GM19397 (cell line): ENCODE data around the gene CDX2.

Experiments used
- ATAC-seq: cut with Tn5 transposase; IDR thresholded peaks from one replicate; pipeline ENCODE4 v1.9.1; 2021; ENCODE audit warnings: mild to moderate bottlenecking, moderate library complexity; ENCODE audit not compliant: unreplicated experiment

Gene CDX2

GRCh38 chr13:27918918-27919658 lies 50.0 kb downstream of the CDX2 start:
- ATAC-seq = no peak

- ATAC-seq = no peak
Measured at GRCh38 chr13:27918041-27918917, 50.8 kb downstream of the CDX2 start.

GRCh38 chr13:27917121-27917947 lies 51.8 kb downstream of the CDX2 start:
- ATAC-seq = no peak

- ATAC-seq = no peak
Measured at GRCh38 chr13:27915301-27916207, 53.6 kb downstream of the CDX2 start.

GRCh38 chr13:27913160-27913559 lies 56.0 kb downstream of the CDX2 start:
- ATAC-seq = no peak

- ATAC-seq = no peak
Measured at GRCh38 chr13:27911521-27911920, 57.6 kb downstream of the CDX2 start.
